Adipocyte (in vitro differentiated cells): ENCODE measurements around the gene COL13A1.

Experiments
- DNase-seq: peaks from one replicate; pipeline ENCODE4 v3.0.0-alpha.2; 2015; ENCODE audit warnings: low read depth
- H3K27me3 ChIP-seq: replicated peaks from 2 replicates; pipeline ENCODE4 v1.7.0; 2013; ENCODE audit warnings: mild to moderate bottlenecking, low read length, moderate library complexity; ENCODE audit not compliant: control insufficient read depth, insufficient read depth
- H3K36me3 ChIP-seq: 2 replicates; pipeline ENCODE4 v1.7.0; 2013; ENCODE audit warnings: low read length, mild to moderate bottlenecking, moderate library complexity; ENCODE audit not compliant: control insufficient read depth, insufficient read depth, severe bottlenecking
- H3K4me1 ChIP-seq: 2 replicates; pipeline ENCODE4 v1.7.0; 2013; ENCODE audit warnings: mild to moderate bottlenecking, low read length, moderate library complexity; ENCODE audit not compliant: control insufficient read depth, insufficient read depth
- H3K4me3 ChIP-seq: 2 replicates; pipeline ENCODE4 v1.7.0; 2013; ENCODE audit warnings: mild to moderate bottlenecking, low read length, moderate library complexity
- H3K9ac ChIP-seq: 2 replicates; pipeline ENCODE4 v1.7.0; 2013; ENCODE audit warnings: mild to moderate bottlenecking, low read length, moderate library complexity
- H3K9me3 ChIP-seq: 2 replicates; pipeline ENCODE4 v1.7.0; 2013; ENCODE audit warnings: mild to moderate bottlenecking, low read length, moderate library complexity; ENCODE audit not compliant: control insufficient read depth

The COL13A1 gene

DNA sequence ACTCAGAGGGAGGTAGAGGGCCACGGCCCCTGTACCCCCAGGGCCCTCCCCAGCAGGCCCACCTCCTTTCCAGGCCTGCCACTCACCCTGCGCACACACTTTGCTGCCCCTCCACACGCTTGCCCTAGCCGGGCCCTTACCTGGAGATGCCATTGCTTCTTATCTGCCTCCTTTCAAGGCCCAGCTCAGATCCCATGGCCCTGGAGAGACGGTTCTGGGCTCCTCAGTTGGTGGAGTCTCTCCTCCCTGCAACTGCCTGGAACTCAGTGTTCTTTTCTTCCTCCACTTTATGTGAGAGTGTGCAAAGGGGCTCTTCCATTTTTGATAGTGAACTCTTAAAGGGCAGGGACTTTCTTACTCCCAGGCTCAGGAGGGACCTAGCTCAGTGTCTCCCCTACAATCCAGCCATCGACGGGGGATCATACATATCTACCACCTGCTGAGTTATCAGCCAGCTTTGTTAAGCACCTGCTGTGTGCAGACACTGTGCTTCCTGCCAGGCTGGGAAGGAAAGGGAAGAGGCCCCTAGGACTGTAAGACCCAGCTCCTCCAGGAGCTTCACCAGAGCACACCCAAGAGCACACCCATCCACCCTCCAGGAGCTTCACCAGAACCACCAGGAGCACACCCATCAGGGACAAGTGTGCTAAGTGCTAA, 161.6 kb downstream of the COL13A1 start:
- H3K36me3 ChIP-seq = no peaks in the 10 kb centered on the region
- H3K9me3 ChIP-seq = no peaks in the 10 kb centered on the region
- no peak overlapping the region for H3K4me3 ChIP-seq
- no peaks in the 10 kb centered on the region for H3K4me1 ChIP-seq
- H3K9ac ChIP-seq = no peak overlapping the region
- H3K27me3 ChIP-seq = peaks cover 23% of the 10 kb centered on the region
- no peak for DNase-seq

DNA sequence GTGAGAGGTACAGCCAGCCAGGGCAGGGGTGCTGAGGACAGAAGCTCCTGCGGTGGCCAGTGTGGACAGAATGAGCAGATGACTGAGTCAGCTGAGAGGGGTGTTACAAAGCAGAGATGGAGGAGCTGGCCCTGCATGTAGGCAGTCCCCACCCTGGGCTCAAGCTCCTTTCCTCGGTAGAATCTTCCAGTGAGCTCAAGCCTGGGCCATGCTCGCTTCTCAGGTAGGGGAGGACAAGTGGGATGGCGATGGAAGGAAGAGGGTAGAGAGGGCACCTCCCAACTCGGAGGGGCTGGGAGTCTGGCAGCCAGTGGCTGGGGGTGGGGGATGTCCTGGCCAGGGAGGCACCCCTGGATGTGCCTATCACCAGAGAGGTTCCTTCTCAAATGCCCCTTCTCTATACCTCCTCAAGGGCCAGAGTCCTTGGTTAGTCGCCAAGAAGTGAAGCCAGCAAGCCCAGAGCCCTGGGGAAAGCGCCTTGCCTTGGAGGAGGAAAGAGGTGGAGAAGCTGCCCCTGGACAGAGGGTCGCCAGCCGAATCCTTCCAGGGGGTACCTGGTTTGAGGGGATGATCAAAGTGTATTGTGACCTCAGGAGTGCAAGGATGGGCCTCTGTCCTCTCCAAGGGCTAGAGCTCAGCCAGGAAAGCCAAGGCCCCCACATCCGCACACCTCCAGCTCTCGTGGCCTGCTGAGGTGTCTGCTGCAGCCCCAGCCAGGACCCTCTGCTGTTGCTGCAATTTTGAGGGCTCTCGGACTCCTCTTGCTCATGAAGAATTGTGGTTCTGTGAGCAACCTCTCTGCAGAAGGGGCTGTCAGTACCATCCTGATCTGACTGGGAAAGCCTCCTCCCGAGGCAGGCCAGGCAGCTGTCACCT, 162.4 kb downstream of the COL13A1 start:
- Histone ChIP-seq H3K9ac (no peak overlapping the region), H3K4me1 (no peaks in the 10 kb centered on the region), H3K9me3 (no peaks in the 10 kb centered on the region), H3K4me3 (no peak overlapping the region), H3K27me3 (peaks cover 26% of the 10 kb centered on the region), H3K36me3 (no peaks in the 10 kb centered on the region)
- DNase-seq = no peak

DNA sequence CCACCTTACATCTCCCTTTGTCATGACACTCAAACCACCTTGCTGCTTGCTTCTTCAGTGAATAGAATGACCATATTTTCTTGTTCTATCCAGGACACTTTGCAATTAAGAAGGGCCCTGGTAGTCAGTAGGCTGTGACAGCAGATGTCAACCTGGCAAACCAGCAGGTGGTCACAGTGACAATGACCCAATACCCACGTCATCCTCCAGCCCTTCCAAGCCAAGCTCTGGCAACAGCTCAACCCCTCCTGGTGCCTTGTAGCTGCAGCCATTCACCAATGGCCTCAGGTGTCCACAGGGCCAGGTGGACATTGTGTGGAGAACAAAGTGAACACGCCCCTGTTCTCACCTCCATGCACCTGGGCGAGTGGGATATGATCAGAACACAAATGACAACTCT, 163.4 kb downstream of the COL13A1 start:
- no peak overlapping the region for H3K9ac ChIP-seq
- no peaks in the 10 kb centered on the region for H3K4me1 ChIP-seq
- H3K36me3 ChIP-seq = no peaks in the 10 kb centered on the region
- H3K4me3 ChIP-seq = no peak overlapping the region
- no peak for DNase-seq
- peaks cover 37% of the 10 kb centered on the region for H3K27me3 ChIP-seq
- no peaks in the 10 kb centered on the region for H3K9me3 ChIP-seq

- peaks cover 38% of the 10 kb centered on the region for H3K27me3 ChIP-seq
- DNase-seq = peak; percentile 57
- H3K4me1 ChIP-seq = no peaks in the 10 kb centered on the region
- no peaks in the 10 kb centered on the region for H3K9me3 ChIP-seq
- no peak overlapping the region for H3K9ac ChIP-seq
- no peaks in the 10 kb centered on the region for H3K36me3 ChIP-seq
- no peak overlapping the region for H3K4me3 ChIP-seq
Measured at GRCh38 chr10:69965919-69966662, 164.4 kb downstream of the COL13A1 start.

DNA sequence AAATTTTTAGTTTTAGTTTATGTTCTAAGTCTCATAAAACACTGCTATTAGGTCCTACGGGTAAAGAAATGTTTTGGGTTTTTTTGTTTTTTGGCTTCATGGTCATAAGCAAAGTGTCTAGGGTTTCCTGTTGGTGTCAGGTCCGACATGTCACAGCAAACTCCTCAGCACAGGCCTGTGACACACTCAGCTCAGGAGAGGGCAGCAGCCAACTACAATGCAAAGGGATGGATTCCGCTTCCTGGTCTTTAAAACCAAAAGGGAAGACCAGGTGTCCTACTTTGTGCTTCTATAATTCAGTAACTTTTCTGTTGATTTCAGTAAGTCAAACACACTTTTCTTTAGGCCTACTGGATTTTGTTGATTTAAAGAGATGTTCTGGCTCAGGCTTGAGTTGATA, 167.1 kb downstream of the COL13A1 start:
- peak; percentile 8 for DNase-seq
- Histone ChIP-seq H3K9ac (no peak overlapping the region), H3K27me3 (peaks cover 22% of the 10 kb centered on the region), H3K36me3 (no peaks in the 10 kb centered on the region), H3K4me1 (peaks cover 10% of the 10 kb centered on the region), H3K4me3 (no peak overlapping the region), H3K9me3 (no peaks in the 10 kb centered on the region)

DNA sequence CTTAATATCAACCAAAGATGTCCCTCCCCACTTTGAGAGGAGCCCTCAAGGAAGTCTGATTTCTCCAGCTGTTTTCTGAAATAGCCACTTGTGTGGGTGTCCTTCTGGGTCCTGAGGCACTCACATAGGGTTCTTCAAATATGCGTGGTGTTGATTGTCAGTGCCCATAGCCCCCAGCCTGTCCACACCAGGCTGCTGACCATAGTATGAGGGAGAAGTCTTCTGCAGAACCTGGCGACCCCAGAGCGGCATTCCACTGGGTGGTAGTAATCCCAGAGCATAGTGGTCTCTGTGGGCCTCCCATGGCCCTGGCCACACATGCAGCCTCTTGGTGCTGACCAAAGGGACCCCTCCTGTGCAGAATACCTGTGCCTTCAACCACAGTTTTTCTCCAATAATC, 168.3 kb downstream of the COL13A1 start:
- H3K4me1 ChIP-seq = peaks cover 17% of the 10 kb centered on the region
- DNase-seq = no peak
- no peak overlapping the region for H3K4me3 ChIP-seq
- H3K27me3 ChIP-seq = peaks cover 21% of the 10 kb centered on the region
- H3K36me3 ChIP-seq = no peaks in the 10 kb centered on the region
- no peaks in the 10 kb centered on the region for H3K9me3 ChIP-seq
- no peak overlapping the region for H3K9ac ChIP-seq

DNA sequence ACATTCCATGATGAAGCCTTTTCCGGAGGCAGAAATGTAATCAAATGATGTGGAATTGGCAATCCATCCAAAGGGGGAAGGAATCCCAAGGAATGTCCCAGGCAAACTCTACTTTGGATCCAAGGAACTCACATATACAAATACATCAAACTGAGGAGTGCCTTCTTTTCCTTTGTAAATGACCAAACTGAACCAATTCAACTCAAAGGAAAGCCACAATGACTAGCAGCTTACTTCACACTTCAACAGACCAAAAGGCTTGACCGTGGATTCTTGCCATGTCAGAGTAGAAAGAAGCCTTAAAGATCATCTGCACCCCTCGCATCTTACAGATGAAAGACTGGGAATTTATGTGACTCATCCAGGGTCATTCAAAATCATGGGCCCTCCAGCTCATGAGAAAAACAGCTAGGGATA, 171.3 kb downstream of the COL13A1 start:
- Histone ChIP-seq H3K9me3 (peaks cover 3% of the 10 kb centered on the region), H3K4me1 (peaks cover 17% of the 10 kb centered on the region), H3K36me3 (no peaks in the 10 kb centered on the region), H3K4me3 (no peak overlapping the region), H3K27me3 (peaks cover 18% of the 10 kb centered on the region), H3K9ac (no peak overlapping the region)
- DNase-seq = peak; percentile 53

- DNase-seq = peak; percentile 22
- peaks cover 15% of the 10 kb centered on the region for H3K27me3 ChIP-seq
- H3K4me3 ChIP-seq = no peak overlapping the region
- H3K9ac ChIP-seq = no peak overlapping the region
- H3K9me3 ChIP-seq = peaks cover 4% of the 10 kb centered on the region
- H3K4me1 ChIP-seq = peaks cover 17% of the 10 kb centered on the region
- H3K36me3 ChIP-seq = no peaks in the 10 kb centered on the region
Measured at GRCh38 chr10:69973678-69974077, 172.0 kb downstream of the COL13A1 start.

GRCh38 chr10:69974551-69975155, 172.9 kb downstream of the COL13A1 start:
- Histone ChIP-seq H3K36me3 (no peaks in the 10 kb centered on the region), H3K4me1 (peaks cover 17% of the 10 kb centered on the region), H3K9me3 (peaks cover 4% of the 10 kb centered on the region), H3K9ac (no peak overlapping the region), H3K27me3 (peaks cover 18% of the 10 kb centered on the region), H3K4me3 (no peak overlapping the region)
- DNase-seq = peak; percentile 93

DNA sequence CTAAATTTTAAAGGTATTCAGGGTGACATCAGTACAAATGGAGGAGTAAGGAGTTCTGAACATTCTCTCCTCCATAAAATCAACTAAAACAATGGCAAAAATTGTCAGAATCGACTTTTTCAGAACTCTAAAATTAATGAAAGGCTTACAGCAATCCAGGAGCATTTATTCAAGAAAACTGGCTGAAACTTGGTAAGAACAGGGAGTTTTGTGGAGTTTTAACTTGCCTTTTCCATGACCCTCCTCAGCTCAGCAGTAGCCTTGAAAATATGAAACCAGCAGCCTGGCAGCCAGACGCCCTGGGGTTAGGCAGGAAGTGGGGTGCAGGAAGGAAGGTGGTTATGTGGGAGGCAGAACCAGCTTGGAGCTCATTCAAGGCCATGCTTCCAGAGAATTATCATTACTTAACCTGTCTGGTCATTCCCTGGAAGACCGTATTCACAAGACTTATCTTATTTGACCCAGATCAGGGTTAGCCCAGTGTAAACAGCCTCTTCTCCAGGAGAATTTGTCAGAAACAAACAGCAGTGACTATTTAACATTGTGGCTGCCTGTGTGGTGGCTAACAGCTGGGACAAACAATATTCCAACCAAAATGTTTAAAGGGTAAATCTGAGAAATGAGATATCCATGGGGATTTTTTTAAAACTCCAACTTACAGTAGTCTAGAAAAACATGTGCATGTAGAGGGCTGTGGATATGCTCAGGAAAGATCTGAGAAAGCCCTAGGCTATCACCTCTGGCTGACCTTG, 175.3 kb downstream of the COL13A1 start:
- DNase-seq = no peak
- H3K27me3 ChIP-seq = peaks cover 19% of the 10 kb centered on the region

More for the DNA sequence above, 175.3 kb downstream of the COL13A1 start:
- Histone ChIP-seq H3K4me3 (no peak overlapping the region), H3K9me3 (peaks cover 24% of the 10 kb centered on the region), H3K36me3 (no peaks in the 10 kb centered on the region), H3K4me1 (peaks cover 17% of the 10 kb centered on the region), H3K9ac (no peak overlapping the region)
